MM.1S (cell line): ENCODE measurements around the gene TMEM156.

Source experiments
- DNase-seq: peaks from one replicate; pipeline ENCODE4 v3.0.0-alpha.2; 2015
- H2AFZ ChIP-seq: fragments of 300-600 bp; sonication (generic); 2 replicates; pipeline ENCODE4 v1.6.0; 2016; ENCODE audit warnings: antibody characterized with exemption, low read length
- H3F3A ChIP-seq: fragments of 300-600 bp; sonication (generic); 2 replicates; pipeline ENCODE4 v1.6.1; 2016; ENCODE audit warnings: mild to moderate bottlenecking, antibody characterized with exemption, low read length, moderate library complexity, mixed read lengths; ENCODE audit not compliant: insufficient read depth
- H3K27ac ChIP-seq: fragments of 300-600 bp; sonication (generic); 2 replicates; pipeline ENCODE4 v1.5.1; 2016; ENCODE audit warnings: mild to moderate bottlenecking, low read length
- H3K27me3 ChIP-seq: fragments of 300-600 bp; sonication (generic); replicated peaks from 2 replicates; pipeline ENCODE4 v1.6.0; 2016; ENCODE audit warnings: low read length; ENCODE audit not compliant: insufficient read depth
- H3K36me3 ChIP-seq: fragments of 300-600 bp; sonication (generic); replicated peaks from 2 replicates; pipeline ENCODE4 v1.6.1; 2016; ENCODE audit warnings: mild to moderate bottlenecking, low read length, mixed read lengths; ENCODE audit not compliant: insufficient read depth
- H3K4me1 ChIP-seq: fragments of 300-600 bp; sonication (generic); 2 replicates; pipeline ENCODE4 v1.6.1; 2016; ENCODE audit warnings: low read length, mixed read lengths
- H3K4me2 ChIP-seq: fragments of 300-600 bp; sonication (generic); 2 replicates; pipeline ENCODE4 v1.6.0; 2016; ENCODE audit warnings: low read depth, low read length
- H3K4me3 ChIP-seq: fragments of 300-600 bp; sonication (generic); 2 replicates; pipeline ENCODE4 v1.5.1; 2016; ENCODE audit warnings: low read length, mixed read lengths
- H3K79me2 ChIP-seq: fragments of 300-600 bp; sonication (generic); 2 replicates; pipeline ENCODE4 v1.6.1; 2016; ENCODE audit warnings: mixed run types, low read length, mixed read lengths
- H3K9ac ChIP-seq: fragments of 300-600 bp; sonication (generic); 2 replicates; pipeline ENCODE4 v1.6.1; 2016; ENCODE audit warnings: low read length, mixed read lengths
- H3K9me2 ChIP-seq: fragments of 300-600 bp; sonication (generic); replicated peaks from 2 replicates; pipeline ENCODE4 v1.6.1; 2016; ENCODE audit warnings: mild to moderate bottlenecking, low read length, mixed read lengths; ENCODE audit not compliant: insufficient read depth
- H3K9me3 ChIP-seq: fragments of 300-600 bp; sonication (generic); replicated peaks from 2 replicates; pipeline ENCODE4 v1.6.1; 2016; ENCODE audit warnings: mild to moderate bottlenecking, low read length, mixed read lengths; ENCODE audit not compliant: insufficient read depth
- H4K20me1 ChIP-seq: fragments of 300-600 bp; sonication (generic); 2 replicates; pipeline ENCODE4 v1.6.1; 2016; ENCODE audit warnings: mild to moderate bottlenecking, low read length, moderate library complexity, mixed read lengths; ENCODE audit not compliant: insufficient read depth
- CTCF ChIP-seq: fragments of 300-600 bp; sonication (generic); IDR thresholded peaks from 2 replicates; pipeline ENCODE4 v1.5.1; 2016; ENCODE audit warnings: antibody characterized with exemption, low read length, mixed read lengths
- EZH2 ChIP-seq: fragments of 300-600 bp; sonication (generic); optimal IDR thresholded peaks from 2 replicates; pipeline ENCODE3; 2017; ENCODE audit warnings: low read depth, mild to moderate bottlenecking, antibody characterized with exemption, low read length, mixed read lengths
- EZH2phosphoT487 ChIP-seq: fragments of 300-600 bp; sonication (generic); IDR thresholded peaks from 2 replicates; pipeline ENCODE4 v1.6.1; 2018; ENCODE audit warnings: antibody characterized with exemption, low read length

The TMEM156 gene

DNA sequence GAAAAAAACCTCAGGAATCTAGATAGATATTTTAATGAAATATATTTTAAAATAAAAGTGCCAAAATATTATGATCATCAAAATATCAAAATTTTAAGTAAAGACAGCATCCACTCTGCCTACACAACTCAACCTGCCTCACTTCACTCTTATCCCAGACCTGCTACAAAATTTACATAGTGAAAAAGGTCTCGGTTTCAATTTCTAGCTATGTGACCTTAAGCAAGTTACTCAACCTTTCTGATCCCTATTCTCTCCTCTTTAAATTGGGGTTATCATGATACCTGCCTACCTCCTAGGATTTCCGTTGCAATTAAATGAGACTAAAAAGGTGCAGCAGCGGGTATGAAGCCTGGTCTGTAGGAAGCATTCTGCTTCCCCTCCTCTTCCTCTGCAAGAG, 91.7 kb downstream of the TMEM156 start:
- no peaks in the 10 kb centered on the region for H3K9me2 ChIP-seq
- H2AFZ ChIP-seq = no peak overlapping the region
- DNase-seq = peak; percentile 39
- H3K27ac ChIP-seq = no peak overlapping the region
- no peaks in the 10 kb centered on the region for H3K79me2 ChIP-seq
- H4K20me1 ChIP-seq = no peaks in the 10 kb centered on the region
- TF ChIP-seq CTCF (no peak), EZH2 (no peak), EZH2phosphoT487 (no peak)
- H3K9me3 ChIP-seq = no peaks in the 10 kb centered on the region
- H3K9ac ChIP-seq = no peak overlapping the region
- no peaks in the 10 kb centered on the region for H3F3A ChIP-seq
- peaks cover 14% of the 10 kb centered on the region for H3K4me1 ChIP-seq
- no peaks in the 10 kb centered on the region for H3K27me3 ChIP-seq
- no peak overlapping the region for H3K4me2 ChIP-seq
- no peak overlapping the region for H3K4me3 ChIP-seq
- no peaks in the 10 kb centered on the region for H3K36me3 ChIP-seq

DNA sequence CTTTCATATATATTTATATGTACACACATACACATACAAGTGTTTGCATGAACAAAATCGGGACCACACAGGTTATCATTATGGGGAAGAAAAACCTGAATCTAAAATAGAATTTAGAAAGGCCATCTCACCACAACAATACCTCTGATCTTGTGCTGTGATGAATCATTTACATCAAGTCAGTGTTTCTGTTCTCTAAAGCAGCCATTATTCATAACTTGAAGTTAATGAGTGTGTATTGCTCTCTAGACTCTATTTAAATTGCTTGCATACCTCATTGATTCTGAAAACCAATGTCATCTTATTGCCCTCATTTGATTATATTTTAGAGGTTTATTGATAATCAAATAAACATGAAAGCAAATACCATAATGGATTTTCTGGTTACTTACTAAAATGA, 93.0 kb downstream of the TMEM156 start:
- Histone ChIP-seq H3K27me3 (no peaks in the 10 kb centered on the region), H3K79me2 (no peaks in the 10 kb centered on the region), H3K4me1 (peaks cover 14% of the 10 kb centered on the region), H3F3A (no peaks in the 10 kb centered on the region), H3K4me2 (no peak overlapping the region), H3K9me2 (no peaks in the 10 kb centered on the region), H3K9ac (no peak overlapping the region), H2AFZ (no peak overlapping the region), H3K27ac (no peak overlapping the region), H3K9me3 (no peaks in the 10 kb centered on the region), H3K36me3 (no peaks in the 10 kb centered on the region), H4K20me1 (no peaks in the 10 kb centered on the region), H3K4me3 (no peak overlapping the region)
- no peak for DNase-seq
- TF ChIP-seq EZH2phosphoT487 (no peak), EZH2 (no peak), CTCF (no peak)

DNA sequence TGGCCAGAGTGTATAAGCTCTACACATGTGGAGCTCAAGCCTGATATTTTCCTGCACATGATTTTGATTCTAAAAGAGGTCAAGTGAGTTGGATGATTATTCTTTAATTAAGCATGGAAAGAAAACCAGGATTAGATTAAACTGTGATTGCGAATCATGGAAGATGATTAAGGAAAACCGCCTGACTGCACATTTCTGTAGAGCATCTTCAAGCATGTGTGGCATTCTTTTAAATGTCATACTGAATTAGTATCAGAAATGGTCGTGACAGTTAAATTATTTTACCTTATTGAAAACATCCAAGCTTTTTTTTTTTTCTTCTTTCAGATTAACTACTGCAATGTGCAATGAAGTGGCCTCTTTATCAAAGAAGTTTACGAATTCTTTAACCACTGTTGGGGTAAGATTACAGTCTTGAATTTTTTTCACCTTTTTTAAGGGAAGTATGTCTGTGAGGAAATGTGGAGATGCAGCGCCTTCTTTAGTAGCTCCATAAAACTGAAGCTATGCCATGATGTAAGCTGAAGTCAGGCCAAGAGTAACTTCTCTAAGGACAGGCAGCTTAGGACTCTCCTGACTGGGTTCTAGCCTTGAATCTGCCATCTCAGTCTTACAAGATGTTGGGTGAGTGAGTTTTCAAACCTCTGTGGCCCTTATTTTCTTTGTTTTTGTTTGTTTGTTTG, 96.7 kb downstream of the TMEM156 start:
- no peak for TF ChIP-seq EZH2
- TF ChIP-seq EZH2phosphoT487 = no peak
- TF ChIP-seq CTCF = no peak
- H3K36me3 ChIP-seq = no peaks in the 10 kb centered on the region

More for the DNA sequence above, 96.7 kb downstream of the TMEM156 start:
- Histone ChIP-seq H3K9me2 (no peaks in the 10 kb centered on the region), H3K9me3 (no peaks in the 10 kb centered on the region), H2AFZ (no peak overlapping the region), H4K20me1 (no peaks in the 10 kb centered on the region), H3K79me2 (no peaks in the 10 kb centered on the region), H3K27ac (no peak overlapping the region), H3K4me2 (no peak overlapping the region), H3F3A (no peaks in the 10 kb centered on the region), H3K9ac (no peak overlapping the region), H3K4me1 (peaks cover 7% of the 10 kb centered on the region), H3K27me3 (no peaks in the 10 kb centered on the region), H3K4me3 (no peak overlapping the region)
- no peak for DNase-seq
